Activated T-cell treated with anti-CD3 and anti-CD28 coated beads, Interleukin-2, amount 50 U/mL, for 72 hours (primary cell): ENCODE results near the gene BBS4. TPM values are rescaled to one million over a fixed set of nuclear protein-coding genes. Genes with fewer than 3 reads are reported as not detected.

Experiments used
- ATAC-seq, 2 donors: fragments of 150-1000 bp; cut with Tn5 transposase; replicated peaks in 1 of 2; 2 replicates each; pipeline ENCODE4 v1.10.0; 2021; ENCODE audit warnings: moderate library complexity in 2 of 2, mild to moderate bottlenecking in 1 of 2
- DNase-seq, 2 donors: peaks; one replicate each; pipeline ENCODE4 v3.0.0; 2021 to 2022; ENCODE audit warnings: mixed read lengths in 1 of 2
- H3K27ac Mint-ChIP-seq: one replicate; pipeline ENCODE4 v1.8.0; 2022; ENCODE audit warnings: mild to moderate bottlenecking, moderate library complexity, mixed read lengths
- H3K27me3 Mint-ChIP-seq: one replicate; pipeline ENCODE4 v1.8.0; 2022; ENCODE audit warnings: low read depth, mixed read lengths
- H3K36me3 Mint-ChIP-seq, 2 donors: one replicate each; pipeline ENCODE4 v1.8.0; 2022; ENCODE audit warnings: mixed read lengths in 2 of 2, mild to moderate bottlenecking in 1 of 2; ENCODE audit not compliant: insufficient read depth in 2 of 2
- H3K4me1 Mint-ChIP-seq: one replicate; pipeline ENCODE4 v1.8.0; 2022; ENCODE audit warnings: low read depth, mixed read lengths
- H3K4me3 Mint-ChIP-seq, 2 donors: one replicate each; pipeline ENCODE4 v1.8.0; 2022; ENCODE audit warnings: mild to moderate bottlenecking in 2 of 2, mixed read lengths in 2 of 2, moderate library complexity in 2 of 2
- H3K9me3 Mint-ChIP-seq, 2 donors: one replicate each; pipeline ENCODE4 v1.8.0; 2022; ENCODE audit warnings: mixed read lengths in 2 of 2
- total RNA-seq, 2 donors: library from RNA; stranded (reverse); gene quantifications; one replicate each; pipeline ENCODE4 v1.2.3, GENCODE V29; 2022

Gene BBS4
- total RNA-seq, 2 donors from 2014 or later, result 19.0 to 27.2 TPM

- no peaks in the 10 kb centered on the region for H3K9me3 Mint-ChIP-seq
- H3K4me1 Mint-ChIP-seq, result peaks cover 74% of the 10 kb centered on the region
- DNase-seq (peak; percentile 23 to 37), ATAC-seq (no peak)
- H3K27me3 Mint-ChIP-seq, result no peaks in the 10 kb centered on the region
- H3K27ac Mint-ChIP-seq, result peak overlapping the region; percentile 90
- peaks cover 9 to 34% of the 10 kb centered on the region in 2 donors for H3K36me3 Mint-ChIP-seq
- H3K4me3 Mint-ChIP-seq, result peak overlapping the region; percentile 84 to 96
Observed at GRCh38 chr15:72782274-72783003, 96.4 kb downstream of the BBS4 start.

GRCh38 chr15:72783004-72783639 is 97.1 kb downstream of the BBS4 start:
- Mint-ChIP-seq H3K36me3 (peaks cover 9 to 30% of the 10 kb centered on the region in 2 donors), H3K4me1 (peaks cover 71% of the 10 kb centered on the region)
- peak; percentile 33 to 49 for DNase-seq

GRCh38 chr15:72783640-72784455 is 97.8 kb downstream of the BBS4 start, which contains the start of gene ADPGK:
TSS of gene ADPGK (minus strand) at chr15:72783758. CDS start at chr15:72783691, 67 bp downstream.
- no peaks in the 10 kb centered on the region for H3K27me3 Mint-ChIP-seq
- ATAC-seq, result peak; percentile 76 to 80
- H3K27ac Mint-ChIP-seq, result peak within 1 kb of the TSS; percentile 90
- no peaks in the 10 kb centered on the region for H3K9me3 Mint-ChIP-seq
- DNase-seq, result peak; percentile 92 to 98
- peak within 1 kb of the TSS; percentile 84 to 96 for H3K4me3 Mint-ChIP-seq
- peaks cover 9 to 24% of the 10 kb centered on the region in 2 donors for H3K36me3 Mint-ChIP-seq
- H3K4me1 Mint-ChIP-seq, result peaks cover 64% of the 10 kb centered on the region

More at GRCh38 chr15:72783004-72783639, 97.1 kb downstream of the BBS4 start:
- H3K4me3 Mint-ChIP-seq, result peak overlapping the region; percentile 84 to 96
- ATAC-seq, result peak; percentile 38 to 49
- H3K27ac Mint-ChIP-seq, result peak overlapping the region; percentile 90
- H3K27me3 Mint-ChIP-seq, result no peaks in the 10 kb centered on the region
- H3K9me3 Mint-ChIP-seq, result no peaks in the 10 kb centered on the region

- ATAC-seq (peak; percentile 36 to 46), DNase-seq (no peak)
- H3K36me3 Mint-ChIP-seq, result peaks cover 9 to 21% of the 10 kb centered on the region in 2 donors
- H3K27me3 Mint-ChIP-seq, result no peaks in the 10 kb centered on the region
- H3K4me3 Mint-ChIP-seq, result peak overlapping the region; percentile 72 to 96
- no peaks in the 10 kb centered on the region for H3K9me3 Mint-ChIP-seq
- H3K4me1 Mint-ChIP-seq, result peaks cover 58% of the 10 kb centered on the region
- H3K27ac Mint-ChIP-seq, result peak overlapping the region; percentile 74
Observed at GRCh38 chr15:72784456-72784876, 98.5 kb downstream of the BBS4 start.

GRCh38 chr15:72785432-72785831 is 99.4 kb downstream of the BBS4 start:
- H3K27ac Mint-ChIP-seq, result peak overlapping the region; percentile 74
- peaks cover 9 to 14% of the 10 kb centered on the region in 2 donors for H3K36me3 Mint-ChIP-seq
- peaks cover 49% of the 10 kb centered on the region for H3K4me1 Mint-ChIP-seq
- ATAC-seq (peak; percentile 44 to 55), DNase-seq (peak; percentile 74 to 82)
- no peaks in the 10 kb centered on the region for H3K27me3 Mint-ChIP-seq
- peak overlapping the region; percentile 72 to 96 for H3K4me3 Mint-ChIP-seq
- H3K9me3 Mint-ChIP-seq, result no peaks in the 10 kb centered on the region

GRCh38 chr15:72785841-72786240 is 99.8 kb downstream of the BBS4 start:
- H3K9me3 Mint-ChIP-seq, result no peaks in the 10 kb centered on the region
- H3K36me3 Mint-ChIP-seq, result peaks cover 9 to 13% of the 10 kb centered on the region in 2 donors
- no peak for DNase-seq
- H3K4me3 Mint-ChIP-seq, result peak overlapping the region; percentile 72 to 96
- H3K27me3 Mint-ChIP-seq, result no peaks in the 10 kb centered on the region
- H3K27ac Mint-ChIP-seq, result no peak overlapping the region
- ATAC-seq, result no peak
- peaks cover 45% of the 10 kb centered on the region for H3K4me1 Mint-ChIP-seq

- Mint-ChIP-seq H3K27ac (no peak overlapping the region), H3K36me3 (peaks cover 5 to 9% of the 10 kb centered on the region in 2 donors), H3K4me3 (peak overlapping the region in 1 of 2 donors; percentile 67), H3K9me3 (no peaks in the 10 kb centered on the region), H3K4me1 (peaks cover 41% of the 10 kb centered on the region), H3K27me3 (no peaks in the 10 kb centered on the region)
- DNase-seq, result no peak
- ATAC-seq, result no peak
Observed at GRCh38 chr15:72786242-72786641, 100.2 kb downstream of the BBS4 start.

- no peak for ATAC-seq
- no peaks in the 10 kb centered on the region for H3K27me3 Mint-ChIP-seq
- no peaks in the 10 kb centered on the region for H3K9me3 Mint-ChIP-seq
- peaks cover 35% of the 10 kb centered on the region for H3K4me1 Mint-ChIP-seq
- H3K4me3 Mint-ChIP-seq, result peak overlapping the region; percentile 9 to 67
- DNase-seq, result no peak
- H3K36me3 Mint-ChIP-seq, result peaks cover 4 to 5% of the 10 kb centered on the region in 2 donors
- H3K27ac Mint-ChIP-seq, result no peak overlapping the region
Observed at GRCh38 chr15:72786676-72787345, 100.8 kb downstream of the BBS4 start.

GRCh38 chr15:72787526-72787925 is 101.5 kb downstream of the BBS4 start:
- Mint-ChIP-seq H3K9me3 (no peaks in the 10 kb centered on the region), H3K27me3 (no peaks in the 10 kb centered on the region), H3K27ac (no peak overlapping the region), H3K4me1 (peaks cover 33% of the 10 kb centered on the region), H3K36me3 (peaks cover 4 to 5% of the 10 kb centered on the region in 2 donors), H3K4me3 (peak overlapping the region; percentile 9 to 67)
- no peak for DNase-seq
- ATAC-seq, result no peak

Other genes with a start within 250 kb of the BBS4 start
- gene ARIH1, start 211.9 kb upstream of the BBS4 start, total RNA-seq, result 100 to 1,000 TPM; 206 to 227 TPM
- under 1 TPM in 1 of 2 donors, not detected in 1; 0.51 TPM for gene GOLGA6B, start 31.5 kb upstream of the BBS4 start, total RNA-seq
- gene HIGD2B, start within 50 bp of the BBS4 start, total RNA-seq, result under 1 TPM; 0.22 to 0.30 TPM
- 10 to 100 TPM; 55.8 to 63.1 TPM for gene ADPGK, start 97.6 kb downstream of the BBS4 start, total RNA-seq